Skin epidermis (tissue), 12 donors: Measurements from ENCODE around the gene ELK3.
"Not testable (repeated sequence)": the region's sequence is repeated elsewhere in the genome, so short reads cannot be mapped to it uniquely, and the experiment has no call there.

ENCODE experiments used
- H3K27ac ChIP-seq, 21 experiments: fragments of 200-600 bp; sonication (generic) in 11 of 21; one replicate each; pipeline ENCODE4 v1.5.0; 2020; ENCODE audit warnings: mild to moderate bottlenecking in 3 of 21, inconsistent platforms in 2 of 21, moderate library complexity in 2 of 21
- H3K4me3 ChIP-seq, 7 experiments: fragments of 200-600 bp; sonication (generic) in 2 of 7; one replicate each; pipeline ENCODE4 v1.5.0; 2020; ENCODE audit warnings: inconsistent platforms in 2 of 7, mild to moderate bottlenecking in 2 of 7, moderate library complexity in 1 of 7

ELK3 gene

GRCh38 chr12:96274331-96274730 is 80.2 kb downstream of the ELK3 start:
- Histone ChIP-seq H3K4me3 (no peak overlapping the region), H3K27ac (no peak overlapping the region)

- H3K27ac ChIP-seq = no peak overlapping the region
Measured at GRCh38 chr12:96285158-96285557, 91.0 kb downstream of the ELK3 start.

GRCh38 chr12:96289067-96289466 is 94.9 kb downstream of the ELK3 start:
- Histone ChIP-seq H3K4me3 (no peak overlapping the region), H3K27ac (no peak overlapping the region)

More at GRCh38 chr12:96285158-96285557, 91.0 kb downstream of the ELK3 start:
- no peak overlapping the region for H3K4me3 ChIP-seq

- Histone ChIP-seq H3K27ac (no peak overlapping the region), H3K4me3 (no peak overlapping the region)
Measured at GRCh38 chr12:96293093-96293492, 98.9 kb downstream of the ELK3 start.

- Histone ChIP-seq H3K4me3 (no peak overlapping the region), H3K27ac (peak overlapping the region in 2 of 21 experiments; percentile 3 to 5)
Measured at GRCh38 chr12:96294831-96295230, 100.7 kb downstream of the ELK3 start.

GRCh38 chr12:96295532-96296160 is 101.5 kb downstream of the ELK3 start:
- H3K27ac ChIP-seq = peak overlapping the region in 1 of 21 experiments; percentile 5
- no peak overlapping the region for H3K4me3 ChIP-seq

- H3K27ac ChIP-seq = no peak overlapping the region
- H3K4me3 ChIP-seq = no peak overlapping the region
Measured at GRCh38 chr12:96297504-96297903, 103.3 kb downstream of the ELK3 start.

- Histone ChIP-seq H3K4me3 (no peak overlapping the region), H3K27ac (no peak overlapping the region)
Measured at GRCh38 chr12:96300064-96300463, 105.9 kb downstream of the ELK3 start.

GRCh38 chr12:96301732-96302131 is 107.6 kb downstream of the ELK3 start:
- Histone ChIP-seq H3K27ac (no peak overlapping the region), H3K4me3 (no peak overlapping the region)

GRCh38 chr12:96302687-96303310 is 108.6 kb downstream of the ELK3 start:
- no peak overlapping the region for H3K27ac ChIP-seq
- H3K4me3 ChIP-seq = no peak overlapping the region

GRCh38 chr12:96303653-96304052 is 109.5 kb downstream of the ELK3 start:
- Histone ChIP-seq H3K27ac (no peak overlapping the region), H3K4me3 (no peak overlapping the region)

- Histone ChIP-seq H3K27ac (no peak overlapping the region), H3K4me3 (no peak overlapping the region)
Measured at GRCh38 chr12:96305665-96306064, 111.5 kb downstream of the ELK3 start.

GRCh38 chr12:96308881-96309280 is 114.7 kb downstream of the ELK3 start:
- Histone ChIP-seq H3K27ac (no peak overlapping the region), H3K4me3 (no peak overlapping the region)

GRCh38 chr12:96310067-96310466 is 115.9 kb downstream of the ELK3 start:
- H3K27ac ChIP-seq = no peak overlapping the region
- no peak overlapping the region for H3K4me3 ChIP-seq

GRCh38 chr12:96311191-96311590 is 117.0 kb downstream of the ELK3 start:
- Histone ChIP-seq H3K27ac (no peak overlapping the region), H3K4me3 (no peak overlapping the region)

GRCh38 chr12:96313606-96314005 is 119.4 kb downstream of the ELK3 start:
- H3K27ac ChIP-seq = no peak overlapping the region

GRCh38 chr12:96314723-96315122 is 120.5 kb downstream of the ELK3 start:
- H3K4me3 ChIP-seq = no peak overlapping the region
- H3K27ac ChIP-seq = peak overlapping the region in 2 of 21 experiments; percentile 12 to 38

More at GRCh38 chr12:96313606-96314005, 119.4 kb downstream of the ELK3 start:
- H3K4me3 ChIP-seq = no peak overlapping the region

GRCh38 chr12:96315741-96316481 is 121.7 kb downstream of the ELK3 start:
- peak overlapping the region; percentile 20 to 44 (median 33) for H3K4me3 ChIP-seq
- H3K27ac ChIP-seq = peak overlapping the region in 15 of 21 experiments; percentile 9 to 74 (median 57)

GRCh38 chr12:96317801-96318200 is 123.6 kb downstream of the ELK3 start:
- not testable (repeated sequence) for H3K4me3 ChIP-seq, H3K27ac ChIP-seq
